GM12872 (cell line): ENCODE measurements around the gene CCL19.

ENCODE experiments used
- TF ChIP-seq, protein P1 (sequence below): IDR thresholded peaks from 3 replicates; pipeline ENCODE4 v1.5.1; 2011; ENCODE audit warnings: low read depth, mild to moderate bottlenecking, low read length, moderate library complexity; ENCODE audit not compliant: insufficient read depth

Gene CCL19

DNA sequence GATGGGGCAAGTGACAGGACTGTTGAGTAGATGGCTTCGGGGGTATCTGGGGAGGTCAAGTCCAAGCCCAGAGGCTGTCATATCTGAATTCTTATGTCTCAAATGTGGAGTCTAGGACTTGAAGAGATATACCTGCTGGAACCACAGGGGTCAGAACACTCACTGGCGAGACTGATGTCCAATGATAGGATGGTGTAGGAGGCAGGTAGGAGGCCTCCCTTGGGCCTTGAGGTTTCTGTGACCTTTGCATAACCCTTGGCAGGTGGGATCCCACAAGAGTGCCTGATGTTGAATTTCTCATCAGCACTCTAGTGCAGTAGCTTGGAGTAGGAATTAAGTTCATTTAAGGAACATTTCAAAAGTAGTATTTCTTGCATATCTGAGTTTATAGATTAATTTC is 16.1 kb upstream of the CCL19 start:
- TF ChIP-seq, protein P1, sequence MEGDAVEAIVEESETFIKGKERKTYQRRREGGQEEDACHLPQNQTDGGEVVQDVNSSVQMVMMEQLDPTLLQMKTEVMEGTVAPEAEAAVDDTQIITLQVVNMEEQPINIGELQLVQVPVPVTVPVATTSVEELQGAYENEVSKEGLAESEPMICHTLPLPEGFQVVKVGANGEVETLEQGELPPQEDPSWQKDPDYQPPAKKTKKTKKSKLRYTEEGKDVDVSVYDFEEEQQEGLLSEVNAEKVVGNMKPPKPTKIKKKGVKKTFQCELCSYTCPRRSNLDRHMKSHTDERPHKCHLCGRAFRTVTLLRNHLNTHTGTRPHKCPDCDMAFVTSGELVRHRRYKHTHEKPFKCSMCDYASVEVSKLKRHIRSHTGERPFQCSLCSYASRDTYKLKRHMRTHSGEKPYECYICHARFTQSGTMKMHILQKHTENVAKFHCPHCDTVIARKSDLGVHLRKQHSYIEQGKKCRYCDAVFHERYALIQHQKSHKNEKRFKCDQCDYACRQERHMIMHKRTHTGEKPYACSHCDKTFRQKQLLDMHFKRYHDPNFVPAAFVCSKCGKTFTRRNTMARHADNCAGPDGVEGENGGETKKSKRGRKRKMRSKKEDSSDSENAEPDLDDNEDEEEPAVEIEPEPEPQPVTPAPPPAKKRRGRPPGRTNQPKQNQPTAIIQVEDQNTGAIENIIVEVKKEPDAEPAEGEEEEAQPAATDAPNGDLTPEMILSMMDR, result no peak

DNA sequence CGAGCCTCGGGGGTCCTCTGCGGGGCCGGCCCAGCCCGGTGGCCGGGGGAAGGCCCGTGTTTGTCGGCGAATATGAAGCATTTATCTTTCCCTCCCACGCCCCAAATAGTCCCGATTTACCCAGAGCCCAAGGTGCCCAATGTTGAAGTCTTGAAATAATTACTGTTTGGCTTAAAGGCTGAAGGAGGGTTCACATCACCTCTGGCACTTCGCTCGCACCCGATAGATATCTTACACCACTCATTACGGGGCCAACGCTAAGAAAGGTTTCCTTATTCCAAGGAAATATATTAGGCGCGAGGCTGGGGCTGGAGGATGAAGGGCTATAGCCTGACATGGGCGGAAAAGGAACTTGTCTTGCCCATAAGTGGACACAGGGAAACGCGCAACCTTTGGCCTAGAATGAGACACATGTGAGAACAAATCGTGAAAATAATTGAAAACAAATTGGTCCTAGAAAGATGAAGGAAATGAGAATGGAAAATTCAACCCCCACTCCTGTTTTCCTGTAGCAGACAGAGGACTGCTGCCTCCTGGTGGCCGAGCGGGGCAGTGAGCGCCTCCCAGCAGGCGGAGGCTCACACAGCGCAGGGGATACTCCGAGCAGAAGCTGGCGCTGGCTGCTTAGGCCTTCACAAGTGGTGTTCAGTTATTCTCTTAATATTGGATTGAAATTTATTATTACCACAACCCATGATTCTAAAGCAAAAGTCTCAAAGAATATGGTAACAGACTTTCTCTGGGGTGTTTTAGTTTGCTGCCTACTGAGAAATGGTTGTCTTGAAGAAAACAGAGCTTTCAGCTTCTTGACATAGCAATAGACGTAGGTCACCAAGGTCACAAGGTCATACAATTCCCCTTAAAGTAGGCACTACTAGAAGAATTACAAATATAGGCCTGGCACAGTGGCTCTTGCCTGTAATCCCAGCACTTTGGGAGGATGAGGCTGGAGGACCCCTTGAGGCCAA is 11.0 kb upstream of the CCL19 start:
- TF ChIP-seq, protein P1, result peak; percentile 98

DNA sequence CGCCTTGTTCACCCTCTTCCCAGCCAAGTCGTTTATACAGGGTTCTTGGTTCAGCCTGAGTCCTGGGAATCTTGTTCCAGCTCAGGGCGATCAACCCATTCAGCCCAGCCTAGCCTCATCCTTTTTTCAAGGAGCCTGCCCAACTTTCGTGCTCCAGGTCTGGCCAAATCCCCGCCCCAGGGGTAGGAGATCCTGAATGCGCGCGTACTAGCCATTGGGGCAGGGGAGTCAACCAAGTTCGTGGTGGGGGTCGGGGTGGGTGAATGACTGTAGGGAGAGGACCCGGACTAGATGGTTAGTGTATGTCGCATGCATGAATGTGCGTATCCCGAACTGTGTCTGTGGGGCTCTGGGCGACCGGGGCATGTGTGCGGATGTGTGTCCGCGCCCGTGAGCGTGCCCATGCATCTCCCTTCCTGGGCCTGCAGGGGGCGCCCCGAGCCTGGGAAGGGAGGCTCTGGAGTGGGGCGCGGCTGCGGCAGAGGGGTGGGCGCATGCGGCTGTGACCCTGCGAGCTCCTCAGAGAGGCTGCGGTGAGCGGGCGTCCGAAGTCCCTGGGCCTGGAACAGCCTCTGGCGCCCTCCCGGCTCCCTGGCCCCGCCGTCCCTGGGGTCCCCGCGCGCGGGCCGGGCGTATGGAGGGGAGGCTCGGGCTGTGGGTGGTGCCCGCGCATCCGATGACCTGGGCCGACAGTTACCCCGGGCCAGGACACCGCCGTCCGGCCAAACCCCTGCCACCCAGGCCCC is 10.1 kb upstream of the CCL19 start:
- TF ChIP-seq, protein P1, result peak; percentile 79

DNA sequence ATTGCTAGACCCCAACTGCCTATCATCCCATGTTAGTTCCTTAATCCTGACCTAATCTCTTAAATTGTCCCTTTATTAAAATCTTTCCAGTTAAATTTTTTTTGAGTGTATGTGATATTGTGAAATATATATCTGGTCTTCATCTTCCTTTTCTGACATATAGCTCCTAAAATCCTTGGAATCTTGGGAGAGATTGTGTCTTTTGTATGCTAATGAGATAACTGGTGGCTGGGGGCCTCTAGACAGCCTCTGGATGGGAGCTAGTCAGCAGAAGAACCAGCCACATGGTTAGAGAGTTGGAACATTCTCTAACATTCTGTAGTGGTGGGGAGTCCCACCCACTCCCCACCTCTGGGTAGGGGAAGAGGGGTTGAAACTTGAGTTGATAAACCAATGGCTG is 3.7 kb upstream of the CCL19 start:
- TF ChIP-seq, protein P1, result no peak

DNA sequence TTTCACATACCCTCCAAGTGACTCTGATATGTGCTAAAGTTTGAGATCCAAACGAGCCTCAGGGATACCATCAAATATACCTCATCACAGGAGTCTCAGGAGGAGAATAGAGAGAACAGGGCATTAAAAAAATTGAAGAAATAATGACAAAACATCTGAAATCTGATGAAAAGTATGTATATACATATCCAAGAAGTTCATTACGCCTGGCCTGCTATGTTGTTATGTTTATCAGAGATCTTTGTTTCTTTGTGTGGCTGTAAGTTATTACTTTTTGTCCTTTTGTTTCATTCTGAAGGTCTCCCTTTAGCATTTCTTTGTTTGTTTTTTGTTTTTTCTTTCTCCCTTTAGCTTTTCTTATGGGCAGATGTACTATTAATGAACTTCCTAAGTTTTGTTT is 2.5 kb upstream of the CCL19 start:
- TF ChIP-seq, protein P1, result no peak

DNA sequence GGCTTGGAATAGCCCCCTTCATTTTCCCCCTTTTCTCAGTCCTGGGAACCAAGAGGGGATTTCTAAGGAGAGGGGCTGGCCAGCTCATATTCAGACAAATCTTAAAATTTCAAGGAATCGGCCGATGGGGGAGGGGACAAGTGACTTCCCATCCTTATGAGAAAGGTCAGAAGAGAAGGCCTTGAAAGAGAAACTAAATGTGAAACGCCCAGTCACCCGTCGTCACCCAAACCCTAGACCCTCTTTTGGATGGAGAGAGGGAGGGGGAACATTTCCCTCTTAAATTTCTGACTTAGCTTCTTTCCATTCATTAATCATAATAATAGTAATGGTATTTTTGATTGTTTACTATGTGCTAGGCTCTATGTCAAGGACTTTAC is 850 bp upstream of the CCL19 start:
- TF ChIP-seq, protein P1, result no peak

DNA sequence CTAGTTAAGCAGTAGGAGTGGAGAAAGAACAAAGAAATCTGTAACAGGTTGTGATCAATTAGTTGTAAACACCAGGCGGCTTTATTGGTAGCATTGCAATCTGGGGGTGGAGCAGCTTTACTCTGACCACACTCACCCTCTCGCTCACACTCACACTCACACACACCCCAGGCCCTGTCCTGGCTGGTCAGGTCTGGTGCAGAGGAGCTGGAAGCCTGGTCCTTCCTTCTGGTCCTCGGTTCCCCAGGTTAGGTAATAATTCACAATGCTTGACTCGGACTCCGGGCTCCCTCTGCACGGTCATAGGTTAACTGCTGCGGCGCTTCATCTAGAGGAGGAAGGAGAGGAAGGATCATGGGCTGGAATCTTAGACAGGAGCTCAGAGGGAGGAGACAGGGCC is 1.6 kb downstream of the CCL19 start:
- TF ChIP-seq, protein P1, result no peak
